Fibroblast of villous mesenchyme (primary cell): ENCODE results near the gene SLC6A13. TPM values are rescaled to one million over a fixed set of nuclear protein-coding genes. Genes with fewer than 3 reads are reported as not detected.

Source experiments
- DNase-seq: peaks from one replicate; pipeline ENCODE4 v3.0.0-alpha.2; 2010; ENCODE audit warnings: low read depth
- H3K4me3 ChIP-seq: 2 replicates; pipeline ENCODE4 v1.5.1; 2011; ENCODE audit warnings: low read depth, mild to moderate bottlenecking, low read length
- total RNA-seq: library from RNA; depleted of rRNA; stranded (reverse); fragments of >200 nt; gene quantifications from 2 replicates; pipeline ENCODE4 v1.2.3, GENCODE V29; 2012
- TF ChIP-seq, protein P1 (sequence below): IDR thresholded peaks from 2 replicates; pipeline ENCODE4 v1.5.1; 2012; ENCODE audit warnings: low read depth, mild to moderate bottlenecking, low read length; ENCODE audit not compliant: insufficient read depth

Gene SLC6A13
- total RNA-seq, 1 donor, result not detected

DNA sequence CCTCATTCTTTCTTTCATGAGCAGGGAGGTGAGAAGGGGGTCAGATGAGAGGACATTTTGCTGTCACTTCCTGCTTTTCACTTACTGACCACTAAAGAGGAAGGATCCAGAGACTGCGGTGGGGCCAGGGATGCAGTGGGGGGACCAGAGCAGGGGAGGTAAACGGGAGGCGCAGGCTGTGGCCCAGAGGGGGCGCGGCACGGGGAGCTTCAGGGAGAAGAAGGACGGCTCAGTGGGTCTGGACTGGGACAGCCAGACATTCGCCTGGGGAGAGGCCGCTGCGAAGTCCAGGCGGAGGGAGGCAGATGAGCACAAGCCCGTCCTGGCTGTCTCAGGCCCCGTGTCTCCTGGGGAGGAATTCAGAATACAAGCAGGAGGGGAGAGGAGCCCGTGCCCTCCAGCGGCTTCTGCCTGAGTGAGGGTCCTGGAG is 89.9 kb downstream of the SLC6A13 start:
- TF ChIP-seq, protein P1, sequence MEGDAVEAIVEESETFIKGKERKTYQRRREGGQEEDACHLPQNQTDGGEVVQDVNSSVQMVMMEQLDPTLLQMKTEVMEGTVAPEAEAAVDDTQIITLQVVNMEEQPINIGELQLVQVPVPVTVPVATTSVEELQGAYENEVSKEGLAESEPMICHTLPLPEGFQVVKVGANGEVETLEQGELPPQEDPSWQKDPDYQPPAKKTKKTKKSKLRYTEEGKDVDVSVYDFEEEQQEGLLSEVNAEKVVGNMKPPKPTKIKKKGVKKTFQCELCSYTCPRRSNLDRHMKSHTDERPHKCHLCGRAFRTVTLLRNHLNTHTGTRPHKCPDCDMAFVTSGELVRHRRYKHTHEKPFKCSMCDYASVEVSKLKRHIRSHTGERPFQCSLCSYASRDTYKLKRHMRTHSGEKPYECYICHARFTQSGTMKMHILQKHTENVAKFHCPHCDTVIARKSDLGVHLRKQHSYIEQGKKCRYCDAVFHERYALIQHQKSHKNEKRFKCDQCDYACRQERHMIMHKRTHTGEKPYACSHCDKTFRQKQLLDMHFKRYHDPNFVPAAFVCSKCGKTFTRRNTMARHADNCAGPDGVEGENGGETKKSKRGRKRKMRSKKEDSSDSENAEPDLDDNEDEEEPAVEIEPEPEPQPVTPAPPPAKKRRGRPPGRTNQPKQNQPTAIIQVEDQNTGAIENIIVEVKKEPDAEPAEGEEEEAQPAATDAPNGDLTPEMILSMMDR, result no peak

DNA sequence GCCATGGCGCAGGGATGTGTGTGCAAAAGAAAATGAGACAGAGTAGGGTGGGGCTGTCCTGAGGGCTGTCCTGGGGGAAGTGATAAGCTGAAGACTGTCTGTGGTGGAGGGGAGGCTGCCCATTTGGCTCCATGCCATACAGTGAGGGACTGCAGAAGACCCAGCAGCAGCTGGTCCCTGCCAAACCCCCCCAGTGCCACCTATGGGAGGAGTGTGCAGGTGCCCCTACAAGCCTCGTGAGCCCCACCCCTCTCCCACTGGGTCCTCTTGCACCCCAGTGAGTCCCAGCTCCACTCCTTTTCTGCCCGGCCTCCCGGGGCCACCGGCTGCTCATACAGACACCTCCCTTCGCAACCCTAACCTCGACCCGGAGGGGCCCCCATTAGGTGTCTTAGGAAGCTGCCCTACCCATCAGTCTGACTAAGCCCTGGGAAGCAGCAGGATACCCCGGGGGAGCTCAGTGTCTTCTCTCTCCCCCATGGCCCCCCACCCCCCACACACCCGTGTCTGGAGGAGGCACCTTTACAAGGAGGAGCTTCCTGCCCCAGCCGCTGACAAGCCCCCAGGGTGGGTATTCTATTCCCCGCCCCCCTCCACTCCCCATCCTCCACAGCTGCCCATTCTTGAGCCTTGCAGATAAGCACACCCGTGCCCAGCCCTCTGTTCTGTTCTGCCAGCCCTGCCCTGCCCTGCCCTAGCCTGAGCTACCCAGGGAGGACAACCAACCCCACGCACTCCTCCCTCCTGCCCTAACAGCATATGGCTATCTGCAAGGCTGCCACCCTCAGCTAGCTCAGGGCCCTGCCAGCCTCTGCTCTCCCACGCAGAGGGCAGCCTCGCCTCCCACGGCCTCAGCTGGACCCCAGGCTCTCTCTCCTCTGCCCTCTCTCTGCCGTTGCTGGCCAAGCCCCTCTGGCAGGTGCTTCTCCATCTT is 90.6 kb downstream of the SLC6A13 start:
- no peak overlapping the region for H3K4me3 ChIP-seq
- no peak for DNase-seq
- TF ChIP-seq, protein P1, result no peak

More for the DNA sequence above, 89.9 kb downstream of the SLC6A13 start:
- no peak for DNase-seq
- no peak overlapping the region for H3K4me3 ChIP-seq

DNA sequence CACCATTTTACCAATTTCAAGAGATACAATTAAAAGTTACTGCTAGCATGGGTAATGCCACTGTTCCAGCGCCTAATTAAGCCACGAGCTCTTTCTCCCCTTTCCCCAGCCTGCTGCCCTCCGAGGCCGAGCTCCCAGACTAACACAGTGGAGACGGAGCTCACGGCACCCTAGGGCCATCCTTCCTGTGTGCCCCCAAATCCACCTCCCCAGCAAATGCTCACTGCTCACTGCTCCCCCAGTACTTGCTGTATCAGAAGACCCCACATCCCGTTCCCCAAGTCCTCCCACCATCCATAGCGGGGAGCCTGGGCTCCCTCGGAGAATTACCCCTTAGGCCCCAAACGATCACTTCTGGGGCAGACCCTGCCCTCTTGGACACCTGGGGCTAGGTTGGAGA is 91.4 kb downstream of the SLC6A13 start:
- no peak overlapping the region for H3K4me3 ChIP-seq
- no peak for DNase-seq
- TF ChIP-seq, protein P1, result no peak

Other genes starting within 250 kb of the SLC6A13 start
- gene IQSEC3, start 196.1 kb downstream of the SLC6A13 start, total RNA-seq, result under 0.01 TPM in 2 replicates
- gene SLC6A12, start 48.7 kb downstream of the SLC6A13 start, total RNA-seq, result not detected in 2 replicates
- 60.2 and 77.3 TPM in 2 replicates for gene KDM5A, start 126.5 kb upstream of the SLC6A13 start, total RNA-seq
- gene CCDC77, start 138.8 kb upstream of the SLC6A13 start, total RNA-seq, result 9.1 and 9.7 TPM in 2 replicates
- under 0.01 TPM in 2 replicates for gene B4GALNT3, start 197.1 kb upstream of the SLC6A13 start, total RNA-seq